HTERT RPE-1 (cell line): ENCODE data around the gene FOXA2.

Source experiments
- in situ Hi-C: fragments of 300-500 bp; cut with MboI; formaldehyde crosslinking; loops from 4 replicates; pipeline ENCODE4 v1.14.3; 2020; ENCODE audit warnings: low sequenced_read_pairs

FOXA2 gene

DNA sequence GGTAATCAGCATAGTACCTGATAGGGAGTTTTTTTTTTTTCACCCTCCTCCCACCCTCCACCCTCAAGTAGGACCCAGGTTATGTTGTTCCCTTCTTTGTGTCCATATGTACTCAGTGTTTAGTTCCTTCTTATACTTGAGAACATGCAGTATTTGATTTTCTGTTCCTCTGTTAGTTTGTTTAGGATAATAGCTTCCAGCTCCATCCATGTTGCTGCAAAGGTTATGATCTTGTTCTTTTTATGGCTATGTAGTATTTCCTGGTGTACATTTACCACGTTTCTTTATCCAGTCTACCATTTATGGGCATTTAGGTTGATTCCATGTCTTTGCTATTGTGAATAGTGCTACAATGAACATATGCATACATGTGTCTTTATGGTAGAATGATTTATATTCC lies 41.9 kb downstream of the FOXA2 start:
- in situ Hi-C loops: no loop called here

DNA sequence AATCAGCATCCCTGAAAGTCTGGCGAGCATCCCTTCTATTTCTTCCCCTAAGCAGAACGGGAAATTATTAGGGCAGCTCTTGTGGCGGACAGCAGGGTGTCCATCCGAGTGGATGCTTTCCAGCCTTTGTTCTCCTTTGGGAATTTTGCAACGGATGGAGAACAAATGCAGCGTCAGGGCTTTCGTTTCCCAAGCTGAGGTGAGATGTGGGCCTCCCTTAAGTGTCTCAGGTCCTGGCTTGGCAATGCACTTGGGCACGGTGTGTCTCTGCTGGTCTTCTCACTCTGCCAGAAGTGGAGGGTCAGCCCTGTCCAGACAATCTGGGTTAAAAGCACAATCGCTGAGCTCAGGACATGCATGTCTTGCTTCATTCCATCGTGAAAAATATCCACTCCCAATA lies 43.5 kb downstream of the FOXA2 start:
- in situ Hi-C loops: no loop called here

DNA sequence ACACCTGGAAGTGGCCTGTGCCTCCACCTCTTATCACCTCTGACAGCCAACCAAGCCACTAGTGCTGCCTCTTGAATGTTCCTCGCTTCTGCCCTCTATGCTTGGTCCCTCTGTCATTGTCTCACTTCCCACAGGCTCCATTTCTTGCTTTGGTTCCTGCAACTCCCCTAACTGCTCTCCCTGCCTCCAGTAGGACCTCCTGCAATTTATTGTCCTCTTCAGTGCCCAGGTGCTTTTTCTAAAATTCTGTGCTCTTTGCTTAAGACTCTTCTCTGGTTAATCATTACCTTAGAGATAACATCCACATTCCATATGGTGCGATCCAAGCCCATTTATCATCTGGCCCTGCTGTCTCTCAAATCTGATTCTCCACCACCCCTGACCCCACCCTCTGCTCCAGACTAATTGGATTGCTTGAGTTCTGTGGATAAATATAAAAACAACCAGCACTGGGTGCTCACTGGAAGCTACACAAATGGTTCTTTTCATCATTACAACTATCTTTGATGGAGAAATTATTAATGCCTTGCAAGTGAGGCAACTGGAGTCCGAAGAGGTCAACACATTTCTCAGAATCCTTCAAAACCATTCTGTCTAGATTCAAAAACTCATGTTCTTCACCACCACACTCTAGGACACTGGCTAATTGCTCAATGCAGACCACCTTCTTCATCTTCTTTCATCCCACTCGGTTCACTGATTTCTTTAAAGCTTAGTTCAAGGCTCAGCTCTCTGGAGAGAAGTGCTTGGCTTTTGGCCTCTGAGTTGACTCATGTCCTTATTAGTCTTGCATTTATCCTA lies 47.2 kb downstream of the FOXA2 start:
- in situ Hi-C loops: no loop called here

DNA sequence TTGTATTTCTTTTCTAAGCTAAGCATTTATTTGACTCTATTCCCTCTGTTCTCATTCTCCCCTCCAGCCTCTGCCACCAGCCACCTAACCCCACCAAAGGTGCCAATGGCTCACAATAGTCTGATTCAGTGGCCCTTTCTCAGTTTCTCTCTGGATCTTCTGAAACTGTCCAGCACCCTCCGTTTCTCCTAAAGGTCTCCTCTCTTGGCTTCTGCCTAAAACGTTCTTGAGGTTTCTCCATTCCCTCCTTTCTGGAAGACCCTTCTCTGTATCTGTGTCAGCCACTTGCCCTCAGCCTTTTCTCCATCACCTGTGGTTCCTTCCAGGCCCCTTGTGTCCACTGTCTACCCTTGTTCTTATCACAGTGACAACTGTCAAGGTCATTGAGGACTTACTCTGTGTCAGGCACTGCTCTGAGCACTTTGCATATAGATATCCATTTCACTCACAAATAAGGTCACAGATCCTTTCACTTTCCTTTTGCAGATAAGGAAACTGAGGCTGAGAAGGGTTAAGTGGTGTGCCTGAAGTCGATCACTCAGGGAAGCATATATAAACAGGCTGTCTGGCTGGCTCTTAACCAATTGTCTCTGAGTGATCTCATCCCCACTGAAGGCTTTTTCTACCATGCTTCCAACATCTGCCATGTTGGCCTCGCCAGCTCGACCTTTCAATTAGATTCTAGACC lies 48.1 kb downstream of the FOXA2 start:
- in situ Hi-C loops: no loop called here

DNA sequence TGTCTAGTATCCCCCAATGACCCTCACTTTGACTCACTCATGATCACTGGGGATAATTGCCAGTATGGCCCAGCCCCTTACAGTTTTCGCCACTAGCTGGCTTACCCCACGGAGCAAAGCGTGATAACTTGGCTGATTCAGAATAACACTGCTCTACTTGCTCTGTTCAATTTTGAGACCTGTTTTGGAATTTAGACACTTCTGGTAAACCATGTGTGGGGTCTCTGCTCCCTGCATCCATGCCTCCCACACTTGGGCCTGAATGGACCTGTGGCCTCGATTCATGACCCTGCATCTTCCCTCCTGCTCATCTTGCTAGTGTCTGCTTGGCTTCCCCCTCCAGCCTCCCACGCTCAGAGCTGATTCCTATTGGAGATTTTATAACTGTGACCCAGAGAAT lies 48.9 kb downstream of the FOXA2 start:
- in situ Hi-C loops: no loop called here

DNA sequence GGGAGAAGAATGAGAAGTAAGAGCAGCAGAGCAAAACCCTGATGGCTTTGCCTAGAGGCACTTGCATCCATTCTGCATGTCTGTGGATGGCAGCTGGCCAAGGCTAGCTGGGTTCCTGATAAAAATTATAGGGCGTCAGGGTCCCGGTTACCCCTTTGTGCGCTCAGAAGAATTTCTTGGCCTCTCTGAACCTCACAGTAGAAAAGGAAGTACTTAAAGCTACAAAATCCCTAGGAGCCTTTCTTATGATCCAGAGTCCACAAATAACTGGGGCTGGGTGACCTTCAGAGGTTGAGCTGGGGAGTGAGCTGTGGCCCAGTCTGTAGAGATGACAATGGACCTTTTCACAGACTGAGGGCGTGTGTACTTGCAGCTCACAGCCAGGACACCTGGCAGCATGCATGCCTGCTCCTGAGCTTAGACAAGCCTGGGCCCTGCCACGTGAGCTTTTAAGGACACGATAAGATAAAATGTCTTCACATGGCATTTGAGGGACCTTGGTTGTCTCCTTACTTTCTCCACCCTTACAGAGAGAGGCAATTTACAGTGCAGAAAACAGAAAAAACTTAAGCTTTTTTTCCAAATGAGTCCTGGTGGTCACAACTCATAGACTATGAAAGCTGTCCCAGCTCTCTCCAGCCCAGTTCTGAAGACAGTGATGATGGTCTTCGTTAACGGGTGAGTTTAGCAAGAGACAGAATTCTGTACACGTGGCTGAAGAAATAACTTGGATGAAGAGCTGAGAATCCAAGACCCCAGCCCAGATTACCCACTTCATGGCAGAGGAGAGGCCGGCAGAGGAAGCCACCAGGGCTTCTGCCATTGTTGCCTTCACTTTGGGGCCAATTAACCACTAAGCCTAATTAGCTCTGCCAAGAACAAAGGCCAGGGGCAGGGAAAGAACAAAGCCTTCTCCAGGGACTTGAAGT lies 50.3 kb downstream of the FOXA2 start:
- in situ Hi-C loops: no loop called here

DNA sequence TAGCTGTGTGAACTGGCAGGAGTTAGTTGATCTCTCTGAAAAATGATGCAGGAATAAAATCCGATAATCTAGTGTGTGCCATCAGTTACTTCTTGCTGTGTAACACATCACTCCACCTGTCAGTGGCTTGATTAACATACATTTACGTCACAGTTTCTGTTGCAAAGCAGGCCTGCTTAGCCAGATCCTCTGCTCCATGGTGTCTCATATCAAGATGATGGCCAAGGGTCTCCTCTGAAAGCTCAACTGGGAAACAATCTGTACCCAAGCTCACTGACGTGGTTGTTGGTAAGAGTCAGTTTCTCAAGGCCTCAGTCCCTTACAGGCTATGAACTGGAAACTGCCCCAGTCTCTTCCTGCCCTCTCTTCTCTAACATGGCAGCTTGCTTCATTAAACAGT lies 51.8 kb downstream of the FOXA2 start:
- in situ Hi-C loops: no loop called here

DNA sequence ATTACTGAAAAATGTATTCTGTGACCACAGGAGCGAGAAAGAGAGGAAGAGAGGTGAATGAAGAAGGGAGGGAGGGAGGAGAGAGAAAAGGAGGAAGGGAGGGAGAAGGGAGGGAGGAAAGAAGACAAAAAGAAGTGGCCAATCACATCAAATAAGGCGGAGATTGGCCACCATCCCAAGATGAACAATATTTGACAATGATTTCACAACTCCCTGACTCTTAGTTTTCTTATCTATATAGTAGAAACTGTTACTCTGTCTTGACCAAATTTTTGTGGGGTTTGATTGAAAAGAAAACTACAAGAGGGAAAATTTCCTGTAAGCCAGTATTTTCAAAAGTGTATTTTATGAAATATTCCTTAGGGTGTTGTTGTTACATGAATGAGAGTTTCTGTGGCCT lies 52.6 kb downstream of the FOXA2 start:
- in situ Hi-C loops: no loop called here

DNA sequence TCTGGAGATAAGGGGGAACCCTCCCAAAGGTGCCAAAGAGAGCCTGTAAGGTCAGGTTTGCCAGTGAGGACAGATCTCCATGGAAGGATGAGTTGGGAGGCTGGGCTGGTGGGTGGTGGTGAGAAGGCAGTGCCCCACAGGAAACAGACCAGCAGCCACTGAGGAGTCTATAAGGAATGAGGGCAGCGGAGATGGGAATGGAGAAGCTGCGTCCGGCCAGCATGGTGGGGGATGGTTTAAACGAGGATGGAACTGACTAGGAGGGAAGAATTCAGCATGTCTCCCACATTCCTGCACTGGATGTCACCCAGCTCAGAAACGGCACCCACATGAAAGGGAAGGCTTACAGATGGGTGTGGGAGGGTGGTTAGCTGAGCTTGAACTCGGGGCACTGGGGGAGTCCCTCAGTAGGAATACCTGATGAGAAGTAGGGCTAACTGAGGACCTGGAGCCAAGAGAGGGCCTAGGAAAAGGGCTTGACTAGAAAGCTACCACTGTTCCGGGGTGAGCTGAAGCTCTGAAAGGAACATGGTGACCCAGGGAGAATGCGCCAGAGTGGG lies 53.2 kb downstream of the FOXA2 start:
- in situ Hi-C loops: no loop called here
